HCT116 (cell line): ENCODE data around the gene IL31RA.

Experiments
- CTCF ChIP-seq, 3 experiments: fragments of 200-600 bp in 1 of 3; sonication (generic) in 1 of 3; IDR thresholded peaks in 2 of 3; conservative IDR thresholded peaks in 1 of 3; 2 replicates each; pipeline ENCODE4 v1.5.1; 2012 to 2017; ENCODE audit warnings: low read depth in 2 of 3, low read length in 2 of 3, antibody characterized with exemption in 1 of 3, borderline replicate concordance in 1 of 3, control low read depth in 1 of 3, mild to moderate bottlenecking in 1 of 3, mixed read lengths in 1 of 3, mixed run types in 1 of 3, moderate library complexity in 1 of 3; ENCODE audit not compliant: insufficient read depth in 1 of 3
- EZH2phosphoT487 ChIP-seq: fragments of 200-600 bp; IDR thresholded peaks from 2 replicates; pipeline ENCODE4 v1.6.1; 2018; ENCODE audit warnings: antibody characterized with exemption, borderline replicate concordance
- MAX ChIP-seq: IDR thresholded peaks from 2 replicates; pipeline ENCODE4 v1.6.1; 2012
- POLR2A ChIP-seq: IDR thresholded peaks from 2 replicates; pipeline ENCODE4 v1.7.0; 2011; ENCODE audit warnings: borderline replicate concordance; ENCODE audit not compliant: insufficient read depth, insufficient read length; ENCODE audit errors: extremely low read depth
- YY1 ChIP-seq: IDR thresholded peaks from 2 replicates; pipeline ENCODE4 v1.6.1; 2011; ENCODE audit warnings: low read length, low read depth, moderate library complexity, mild to moderate bottlenecking; ENCODE audit not compliant: insufficient replicate concordance; ENCODE audit errors: extremely low read depth
- ZBTB33 ChIP-seq: IDR thresholded peaks from 2 replicates; pipeline ENCODE4 v1.6.1; 2011; ENCODE audit warnings: mild to moderate bottlenecking, low read length, moderate library complexity; ENCODE audit not compliant: insufficient replicate concordance; ENCODE audit errors: extremely low read depth
- ZNF274 ChIP-seq: fragments of 200-500 bp; sonication (Bioruptor generic); IDR thresholded peaks from 2 replicates; pipeline ENCODE4 v1.6.1; 2014; ENCODE audit warnings: mild to moderate bottlenecking, low read depth, low read length, inconsistent platforms

GRCh38 chr5:55820488-55820887 is 30.7 kb upstream of the IL31RA start:
- TF ChIP-seq YY1: no peak
- no peak for TF ChIP-seq CTCF (IDR thresholded peaks at IDR 0.05 in 2 of 3, conservative IDR thresholded peaks at IDR 0.05 in 1 of 3; ENCODE audit: borderline replicate concordance in 1 of 3, insufficient read depth in 1 of 3, low read depth in 2 of 3, low read length in 2 of 3)
- no peak for TF ChIP-seq POLR2A
- no peak for TF ChIP-seq ZNF274
- TF ChIP-seq EZH2phosphoT487: no peak
- TF ChIP-seq ZBTB33: no peak
- TF ChIP-seq MAX: no peak
